Lower leg skin (tissue), 3 donors: ENCODE measurements around the gene ANKRD34B.

Experiments
- POLR2A ChIP-seq, 2 donors: fragments of 450-650 bp; IDR thresholded peaks; one replicate each; pipeline ENCODE4 v1.6.1; 2016 to 2017; ENCODE audit warnings: antibody characterized with exemption in 2 of 2, mild to moderate bottlenecking in 1 of 2, moderate library complexity in 1 of 2
- TF ChIP-seq, protein P1 (sequence below), 3 donors: fragments of 450-650 bp; IDR thresholded peaks; one replicate each; pipeline ENCODE4 v1.5.1; 2016; ENCODE audit warnings: antibody characterized with exemption in 3 of 3, mild to moderate bottlenecking in 3 of 3, moderate library complexity in 2 of 3

GRCh38 chr5:80594810-80595209 is 24.7 kb upstream of the ANKRD34B start:
- TF ChIP-seq, protein P1, sequence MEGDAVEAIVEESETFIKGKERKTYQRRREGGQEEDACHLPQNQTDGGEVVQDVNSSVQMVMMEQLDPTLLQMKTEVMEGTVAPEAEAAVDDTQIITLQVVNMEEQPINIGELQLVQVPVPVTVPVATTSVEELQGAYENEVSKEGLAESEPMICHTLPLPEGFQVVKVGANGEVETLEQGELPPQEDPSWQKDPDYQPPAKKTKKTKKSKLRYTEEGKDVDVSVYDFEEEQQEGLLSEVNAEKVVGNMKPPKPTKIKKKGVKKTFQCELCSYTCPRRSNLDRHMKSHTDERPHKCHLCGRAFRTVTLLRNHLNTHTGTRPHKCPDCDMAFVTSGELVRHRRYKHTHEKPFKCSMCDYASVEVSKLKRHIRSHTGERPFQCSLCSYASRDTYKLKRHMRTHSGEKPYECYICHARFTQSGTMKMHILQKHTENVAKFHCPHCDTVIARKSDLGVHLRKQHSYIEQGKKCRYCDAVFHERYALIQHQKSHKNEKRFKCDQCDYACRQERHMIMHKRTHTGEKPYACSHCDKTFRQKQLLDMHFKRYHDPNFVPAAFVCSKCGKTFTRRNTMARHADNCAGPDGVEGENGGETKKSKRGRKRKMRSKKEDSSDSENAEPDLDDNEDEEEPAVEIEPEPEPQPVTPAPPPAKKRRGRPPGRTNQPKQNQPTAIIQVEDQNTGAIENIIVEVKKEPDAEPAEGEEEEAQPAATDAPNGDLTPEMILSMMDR (IDR thresholded peaks at IDR 0.05) = no peak
- no peak for TF ChIP-seq POLR2A (IDR thresholded peaks at IDR 0.05)
